Superior temporal gyrus (tissue), 1 donor: ENCODE results near the gene ZNF292.
"Not testable (repeated sequence)": the region's sequence is repeated elsewhere in the genome, so short reads cannot be mapped to it uniquely, and the experiment has no call there.

ENCODE experiments used
- DNase-seq: peaks from one replicate; pipeline ENCODE4 v3.0.0-alpha.2; 2016; ENCODE audit errors: extremely low spot score

ZNF292 gene

DNA sequence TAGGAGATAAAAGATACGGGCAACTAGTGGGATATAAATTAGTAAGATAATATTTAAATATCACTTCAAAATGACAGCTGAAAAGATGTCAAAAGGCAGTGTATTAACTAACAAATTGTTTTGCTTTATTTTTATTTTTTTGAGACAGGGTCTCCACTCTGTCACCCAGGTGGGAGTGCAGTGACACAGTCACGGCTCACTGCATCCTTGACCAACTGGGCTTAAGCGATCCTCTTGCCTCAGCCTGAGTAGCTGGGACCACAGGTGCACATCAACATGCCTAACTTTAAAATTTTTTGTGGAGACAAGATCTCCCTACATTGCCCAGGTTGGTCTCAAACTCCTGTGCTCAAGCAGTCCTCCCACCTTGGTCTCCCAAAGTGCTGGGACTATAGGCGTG, 5.9 kb downstream of the ZNF292 start:
- no peak for DNase-seq

DNA sequence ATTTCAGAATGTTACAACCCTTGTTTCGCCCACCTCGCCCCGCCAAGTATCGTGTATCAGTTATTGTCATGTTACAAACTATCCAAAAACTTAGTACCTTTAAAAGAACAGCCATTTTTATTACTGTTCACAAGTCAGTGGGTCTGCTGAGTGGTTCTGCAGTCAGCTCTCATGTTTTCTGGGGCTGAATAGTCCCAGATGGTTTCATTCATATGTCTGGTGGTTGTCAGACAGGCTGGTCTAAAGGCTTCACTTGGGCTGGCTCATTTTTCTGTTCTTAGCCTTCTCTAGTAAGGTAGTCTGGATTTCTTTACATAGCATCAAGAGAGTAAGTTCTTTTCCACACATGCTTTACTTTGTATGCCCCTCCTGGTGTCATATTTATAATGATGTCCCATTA, 8.6 kb downstream of the ZNF292 start:
- DNase-seq = no peak

DNA sequence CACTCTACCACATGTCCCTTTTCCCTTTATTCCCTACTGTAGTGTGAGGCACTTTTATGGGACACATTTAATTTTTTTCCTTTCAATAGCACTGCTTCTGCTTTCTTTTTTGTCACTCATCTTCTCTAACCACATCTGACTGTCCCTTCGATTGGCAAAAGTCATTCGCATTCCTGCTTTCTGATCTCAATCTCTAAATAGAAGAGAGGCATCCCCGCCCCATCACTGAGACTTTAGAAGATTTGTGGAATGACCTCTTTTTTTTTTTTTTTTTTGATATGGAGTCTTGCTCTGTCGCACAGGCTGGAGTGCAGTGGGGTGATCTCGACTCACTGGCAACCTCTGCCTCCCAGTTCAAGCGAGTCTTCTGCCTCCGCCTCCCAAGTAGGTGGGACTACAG, 9.1 kb downstream of the ZNF292 start:
- no peak for DNase-seq

DNA sequence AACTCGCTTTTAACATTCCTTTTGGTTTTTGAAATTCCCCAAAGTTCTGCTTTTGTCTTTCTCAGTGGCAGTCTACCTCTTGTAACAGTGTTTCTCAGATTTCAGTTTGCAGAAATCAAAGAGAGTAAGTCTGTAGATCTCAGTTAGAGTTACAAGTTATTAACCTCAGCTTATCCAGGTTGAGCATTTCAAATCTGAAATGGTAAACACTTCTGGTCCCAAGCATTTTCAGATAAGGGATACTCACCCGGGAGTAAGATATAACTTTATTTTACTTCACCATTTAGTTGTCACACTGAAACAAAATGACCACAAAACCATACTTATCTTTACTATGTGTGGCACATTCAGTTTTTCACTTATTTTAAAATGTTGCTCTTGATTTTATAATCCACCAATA, 9.8 kb downstream of the ZNF292 start:
- DNase-seq = no peak

DNA sequence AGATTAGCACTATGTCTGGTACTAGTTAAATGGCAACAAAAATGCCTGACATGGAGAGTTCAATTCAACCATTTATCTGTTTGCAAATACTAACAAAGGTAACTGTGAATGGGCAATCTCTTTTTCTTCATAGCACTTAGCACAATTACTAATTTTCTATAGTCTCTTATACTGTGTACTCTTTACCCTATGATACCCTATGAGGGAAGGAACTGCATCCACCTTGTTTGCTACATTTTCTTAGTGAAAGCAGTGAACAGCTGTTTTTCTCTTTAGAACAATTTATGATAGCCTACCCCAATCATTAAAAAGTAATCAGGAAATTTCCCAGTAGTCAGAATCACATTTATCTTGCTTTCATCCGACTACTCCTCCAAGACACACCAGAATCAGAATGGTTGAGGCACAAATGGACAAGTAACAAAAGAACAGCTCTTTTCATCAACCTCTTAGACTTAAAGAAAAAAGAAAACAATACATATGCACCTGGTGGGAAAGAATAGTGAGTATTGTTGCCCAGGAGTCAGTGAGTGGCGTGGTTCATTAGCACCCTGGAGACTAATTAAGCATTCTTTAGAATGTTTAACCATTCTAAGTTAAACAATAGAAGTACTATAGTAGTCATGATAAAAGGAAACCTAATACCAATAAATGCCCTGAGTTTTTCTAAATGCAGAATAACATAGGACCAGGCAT, 16.7 kb downstream of the ZNF292 start:
- DNase-seq = no peak

DNA sequence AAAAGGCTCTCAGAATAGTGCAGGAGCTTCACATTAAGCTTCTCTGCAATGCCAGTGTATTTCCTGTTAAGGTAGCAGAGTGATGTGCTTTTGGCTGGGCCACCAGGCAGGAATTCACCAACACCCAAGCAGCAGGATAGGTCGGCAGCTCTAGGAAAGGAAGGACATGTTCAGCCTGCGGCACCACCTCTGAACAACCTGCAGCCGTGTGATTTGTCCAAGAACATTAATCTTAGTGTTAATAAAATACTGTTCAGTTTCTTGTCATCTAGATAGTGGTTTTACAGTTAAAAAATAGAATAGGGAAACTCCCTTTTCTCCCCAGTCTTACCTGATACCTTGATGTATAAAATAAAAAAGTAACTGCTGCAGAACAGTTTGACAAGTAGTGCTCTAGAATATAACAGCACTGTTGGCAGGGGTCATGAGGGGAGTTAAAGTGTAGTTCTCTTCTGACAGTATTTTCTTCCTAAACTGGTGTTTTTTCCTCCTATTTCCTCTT, 18.8 kb downstream of the ZNF292 start:
- DNase-seq = no peak

GRCh38 chr6:87176493-87176892, 21.1 kb downstream of the ZNF292 start:
- no peak for DNase-seq

- no peak for DNase-seq
These were observed 24.9 kb downstream of the ZNF292 start for GRCh38 chr6:87180105-87180728.

GRCh38 chr6:87181903-87182302, 26.5 kb downstream of the ZNF292 start:
- no peak for DNase-seq

GRCh38 chr6:87182321-87182720, 27.0 kb downstream of the ZNF292 start:
- DNase-seq = no peak

DNA sequence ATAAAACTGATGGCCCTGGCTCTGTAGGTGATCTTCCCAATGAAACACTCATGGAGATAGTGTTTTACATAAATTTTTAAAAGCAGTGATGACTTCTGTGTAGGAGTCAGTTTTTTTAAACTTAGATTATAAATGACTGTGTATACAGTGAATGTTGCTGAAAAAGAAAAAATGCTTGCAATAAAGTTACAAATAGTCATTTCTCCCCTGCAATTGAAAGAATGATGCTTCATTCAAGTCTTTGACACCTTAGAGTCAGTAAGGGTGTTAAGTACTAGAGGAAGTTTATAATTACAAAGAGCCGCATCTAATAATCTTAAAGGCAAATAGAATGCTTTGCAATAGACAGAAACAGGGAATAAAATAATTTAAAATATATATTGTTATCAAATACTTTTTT, 27.6 kb downstream of the ZNF292 start:
- DNase-seq = no peak

DNA sequence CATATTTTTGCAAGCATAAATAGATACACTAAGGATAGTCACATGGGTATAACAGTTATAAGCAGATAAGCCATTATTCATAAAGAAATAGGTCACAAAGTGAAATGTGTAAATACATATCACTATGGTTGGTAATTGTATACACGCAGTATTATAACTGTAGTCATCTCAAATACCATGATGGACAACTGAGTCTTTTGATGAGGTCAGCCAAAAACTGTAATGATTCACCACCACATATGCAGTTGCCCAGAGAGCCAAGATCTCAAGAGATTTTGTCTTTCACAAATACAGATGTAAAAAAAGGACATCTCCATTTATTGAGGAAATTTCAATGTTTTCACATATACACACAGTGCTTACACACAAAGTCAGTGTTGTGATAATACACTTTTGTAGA, 28.3 kb downstream of the ZNF292 start:
- no peak for DNase-seq

GRCh38 chr6:87184762-87185250, 29.4 kb downstream of the ZNF292 start:
- no peak for DNase-seq

DNA sequence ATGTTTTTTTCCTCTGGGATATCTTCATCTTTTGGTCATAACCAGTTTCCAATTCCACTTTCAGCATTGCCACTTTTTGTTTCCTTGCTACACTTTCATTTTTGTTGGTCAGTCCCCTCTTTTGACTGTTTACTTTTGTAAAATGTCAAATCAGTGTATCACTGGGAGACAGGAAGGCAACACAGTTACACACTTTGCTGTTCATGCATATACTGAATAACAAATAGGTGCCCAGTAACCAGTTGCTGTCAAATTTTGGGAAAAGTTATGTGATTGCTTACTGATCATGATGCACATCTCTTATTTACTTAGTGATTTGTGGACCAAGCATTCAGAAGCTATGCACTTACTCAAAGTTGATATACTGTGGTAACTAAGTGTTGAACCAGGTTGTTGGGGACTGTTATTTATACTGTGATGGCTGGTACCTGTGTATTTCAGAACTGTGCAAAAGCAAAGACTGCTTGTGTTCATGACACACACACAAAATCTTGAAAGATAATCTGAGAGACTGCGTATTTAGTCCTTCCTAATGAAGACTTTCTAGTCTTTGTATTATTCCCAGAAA, 41.0 kb downstream of the ZNF292 start:
- DNase-seq = no peak

GRCh38 chr6:87197547-87197946, 42.2 kb downstream of the ZNF292 start:
- no peak for DNase-seq

- not testable (repeated sequence) for DNase-seq
These were observed 42.9 kb downstream of the ZNF292 start for GRCh38 chr6:87198022-87198810.

DNA sequence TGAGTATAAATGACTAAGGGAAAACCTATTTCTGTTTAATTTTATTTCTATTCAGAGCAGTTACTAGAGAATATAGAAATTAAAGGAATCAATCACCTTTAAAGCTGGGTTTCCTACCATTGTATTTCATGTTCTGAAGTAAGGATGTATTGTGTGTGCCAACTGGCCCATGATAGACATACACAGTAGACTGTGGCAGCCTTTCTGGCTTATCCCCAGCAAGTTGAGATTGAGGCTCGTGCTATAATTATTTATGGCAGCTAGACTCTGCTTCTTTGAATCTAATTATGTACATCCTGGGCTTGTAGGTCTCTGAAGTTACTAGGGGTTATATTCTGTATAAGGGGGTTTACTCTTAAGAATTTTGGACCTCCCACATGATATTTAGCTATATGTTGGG, 44.4 kb downstream of the ZNF292 start:
- no peak for DNase-seq

- no peak for DNase-seq
These were observed 45.3 kb downstream of the ZNF292 start for GRCh38 chr6:87200469-87201175.

GRCh38 chr6:87203448-87204023, 48.2 kb downstream of the ZNF292 start:
- no peak for DNase-seq

- no peak for DNase-seq
These were observed 54.4 kb downstream of the ZNF292 start for GRCh38 chr6:87209812-87210211.

- DNase-seq = no peak
These were observed 55.6 kb downstream of the ZNF292 start for GRCh38 chr6:87210979-87211378.
